Esophagus (tissue), 2 donors: ENCODE data around the gene DLGAP1. TPM values are rescaled to one million over a fixed set of nuclear protein-coding genes. Genes with fewer than 3 reads are reported as not detected.
"Not testable (repeated sequence)": the region's sequence is repeated elsewhere in the genome, so short reads cannot be mapped to it uniquely, and the experiment has no call there.

Experiments
- H3K27ac ChIP-seq, 2 donors: one replicate each; pipeline ENCODE4 v1.5.1; 2013; ENCODE audit warnings: low read depth in 2 of 2, mild to moderate bottlenecking in 2 of 2, inconsistent platforms in 1 of 2, low read length in 1 of 2, moderate library complexity in 1 of 2
- H3K27me3 ChIP-seq, 2 donors: one replicate each; pipeline ENCODE4 v1.6.1; 2013; ENCODE audit warnings: low read length in 2 of 2, control low read depth in 1 of 2, mild to moderate bottlenecking in 1 of 2; ENCODE audit not compliant: insufficient read depth in 2 of 2, control insufficient read depth in 1 of 2
- H3K36me3 ChIP-seq, 2 donors: one replicate each; pipeline ENCODE4 v1.6.1; 2013; ENCODE audit warnings: low read length in 1 of 2; ENCODE audit not compliant: control insufficient read depth in 2 of 2, insufficient read depth in 2 of 2
- H3K4me1 ChIP-seq, 2 donors: one replicate each; pipeline ENCODE4 v1.6.1; 2013; ENCODE audit warnings: low read length in 1 of 2; ENCODE audit not compliant: control insufficient read depth in 2 of 2, insufficient read depth in 2 of 2
- H3K4me3 ChIP-seq, 2 donors: one replicate each; pipeline ENCODE4 v1.5.1; 2013; ENCODE audit warnings: low read length in 2 of 2, mild to moderate bottlenecking in 2 of 2, low read depth in 1 of 2, moderate library complexity in 1 of 2
- H3K9me3 ChIP-seq, 2 donors: one replicate each; pipeline ENCODE4 v1.6.1; 2013; ENCODE audit warnings: mild to moderate bottlenecking in 2 of 2, low read depth in 1 of 2, low read length in 1 of 2, moderate library complexity in 1 of 2; ENCODE audit not compliant: control insufficient read depth in 2 of 2, insufficient read depth in 1 of 2
- WGBS, 2 donors: extraction: QIAGEN DNeasy Blood & Tissue Kit; methylation state at CpG; one replicate each; pipeline ENCODE4 v1.1.7; 2013; 5-methylcytosine and 5-hydroxymethylcytosine counted together
- polyA plus RNA-seq, 2 donors: library from polyadenylated mRNA; stranded (reverse); fragments of 200-250 nt; gene quantifications; one replicate each; pipeline ENCODE4 v1.2.3, GENCODE V29; 2013
- donor health status: healthy with polysubstance abuse.
- donor health status: Bipolar disorder and iron deficiency.

Gene DLGAP1
- polyA plus RNA-seq, 2 donors, result 0.47 to 0.59 TPM

- Histone ChIP-seq H3K4me1 (no peaks in the 10 kb centered on the region), H3K27ac (no peak overlapping the region), H3K36me3 (no peaks in the 10 kb centered on the region), H3K4me3 (no peak overlapping the region), H3K27me3 (no peaks in the 10 kb centered on the region), H3K9me3 (no peaks in the 10 kb centered on the region)
- WGBS, 2 donors, result 74 to 85% methylated on average over 15 of the region's 15 CpGs
Observed at GRCh38 chr18:3655254-3656050, 799.7 kb downstream of the DLGAP1 start.

DNA sequence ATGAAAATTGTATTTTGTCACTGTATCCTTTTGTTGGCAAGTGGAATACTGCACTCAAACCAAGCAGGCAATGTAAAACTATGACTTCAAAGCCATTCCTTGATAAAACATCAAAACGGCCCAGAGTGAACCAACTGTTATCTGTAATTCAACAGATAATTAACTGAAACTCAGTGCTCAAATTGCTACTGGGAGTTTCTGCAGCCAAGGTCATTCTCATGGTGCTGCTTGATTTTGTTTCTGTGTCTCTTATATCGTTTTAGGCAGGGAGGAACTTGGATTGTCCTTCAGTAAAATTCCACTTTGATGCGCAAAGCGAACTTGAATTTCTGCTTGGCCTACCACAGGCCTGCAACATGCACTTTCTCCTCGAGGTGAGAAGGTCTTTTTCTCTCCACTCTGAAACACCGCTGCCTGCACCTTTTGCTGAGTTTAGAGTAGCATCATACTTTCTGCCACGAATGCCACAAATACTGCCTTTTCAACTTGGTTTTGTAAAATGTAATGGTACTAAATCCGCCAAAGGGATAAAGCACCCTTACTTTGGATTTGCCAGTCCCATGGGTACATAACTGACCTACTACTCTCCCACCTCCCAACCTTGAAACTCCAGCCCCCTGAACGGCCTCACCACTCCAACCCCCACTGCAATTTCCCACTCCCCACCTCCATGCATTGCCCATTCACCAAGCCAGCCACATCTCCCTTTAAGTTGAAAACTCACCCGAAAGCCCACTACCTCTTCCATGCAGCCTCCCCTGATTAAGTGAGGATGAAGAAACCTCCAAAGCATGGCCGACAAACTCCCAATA is 800.5 kb downstream of the DLGAP1 start:
- 75 to 85% methylated on average over 11 of the region's 11 CpGs for WGBS, 2 donors
- no peaks in the 10 kb centered on the region for H3K36me3 ChIP-seq
- H3K27ac ChIP-seq, result no peak overlapping the region
- H3K4me1 ChIP-seq, result no peaks in the 10 kb centered on the region
- no peaks in the 10 kb centered on the region for H3K9me3 ChIP-seq
- no peaks in the 10 kb centered on the region for H3K27me3 ChIP-seq
- H3K4me3 ChIP-seq, result no peak overlapping the region

DNA sequence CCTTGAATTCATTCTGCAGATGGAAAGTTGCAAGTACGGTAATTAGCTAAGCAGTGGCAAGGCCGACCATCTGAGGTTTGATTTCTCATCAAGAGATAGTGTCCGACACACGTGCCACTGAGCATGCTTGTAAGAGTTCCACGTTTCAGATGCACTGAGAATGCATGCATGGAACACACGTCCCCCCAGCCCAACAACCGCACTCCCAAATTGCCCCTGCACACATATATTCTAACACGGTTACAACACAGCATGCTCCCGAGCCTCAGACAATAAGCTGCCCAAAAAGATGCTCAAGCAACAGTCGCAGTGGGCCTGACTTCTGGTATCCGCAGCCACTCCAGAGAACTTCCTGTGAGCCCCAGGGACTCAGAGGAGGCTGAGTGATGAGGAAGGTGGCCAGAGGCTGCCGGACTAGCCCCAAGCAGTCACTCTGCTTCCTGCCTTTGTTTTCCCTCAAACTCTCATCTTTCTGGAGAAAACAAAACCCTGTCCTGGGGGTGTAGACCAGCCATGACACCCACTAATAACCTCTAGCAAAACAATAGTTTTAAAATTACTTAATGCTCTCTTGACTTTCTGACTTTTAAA is 801.2 kb downstream of the DLGAP1 start:
- no peaks in the 10 kb centered on the region for H3K4me1 ChIP-seq
- WGBS, 2 donors, result 81 to 90% methylated on average over 12 of the region's 12 CpGs
- H3K27me3 ChIP-seq, result no peaks in the 10 kb centered on the region
- no peaks in the 10 kb centered on the region for H3K36me3 ChIP-seq
- H3K27ac ChIP-seq, result no peak overlapping the region
- no peak overlapping the region for H3K4me3 ChIP-seq
- H3K9me3 ChIP-seq, result no peaks in the 10 kb centered on the region

DNA sequence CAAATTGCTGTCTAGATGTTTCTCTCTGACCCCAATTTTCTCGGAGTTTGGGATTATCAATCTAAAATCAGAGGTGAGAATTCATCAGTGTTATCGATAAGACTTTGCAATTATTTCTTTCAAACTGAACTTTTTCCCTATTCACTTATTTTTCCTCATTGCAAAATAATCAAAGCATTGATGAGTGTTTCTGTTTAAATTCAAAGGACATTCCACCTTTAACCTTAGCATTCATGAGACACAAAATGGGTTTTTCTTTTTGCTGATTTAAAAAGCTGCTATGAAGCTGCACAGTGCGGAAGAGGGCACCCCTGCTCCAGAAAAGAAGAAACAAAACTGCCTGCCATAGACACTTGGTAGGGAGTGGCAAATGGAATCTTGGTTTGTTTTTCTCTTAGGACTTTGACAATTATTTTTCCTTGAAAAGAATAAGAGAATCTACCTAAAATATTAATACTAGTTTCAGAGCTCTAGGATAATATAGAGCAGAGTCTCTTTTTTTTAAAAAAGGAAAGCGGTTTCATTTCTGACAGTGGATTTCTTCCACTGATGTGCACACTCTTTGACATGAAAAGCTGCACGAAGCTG is 801.8 kb downstream of the DLGAP1 start:
- H3K4me3 ChIP-seq, result no peak overlapping the region
- H3K27me3 ChIP-seq, result no peaks in the 10 kb centered on the region
- no peaks in the 10 kb centered on the region for H3K36me3 ChIP-seq
- 80 to 87% methylated on average over 5 of the region's 5 CpGs for WGBS, 2 donors
- H3K9me3 ChIP-seq, result no peaks in the 10 kb centered on the region
- no peaks in the 10 kb centered on the region for H3K4me1 ChIP-seq
- peak overlapping the region in 1 of 2 donors; percentile 45 for H3K27ac ChIP-seq

DNA sequence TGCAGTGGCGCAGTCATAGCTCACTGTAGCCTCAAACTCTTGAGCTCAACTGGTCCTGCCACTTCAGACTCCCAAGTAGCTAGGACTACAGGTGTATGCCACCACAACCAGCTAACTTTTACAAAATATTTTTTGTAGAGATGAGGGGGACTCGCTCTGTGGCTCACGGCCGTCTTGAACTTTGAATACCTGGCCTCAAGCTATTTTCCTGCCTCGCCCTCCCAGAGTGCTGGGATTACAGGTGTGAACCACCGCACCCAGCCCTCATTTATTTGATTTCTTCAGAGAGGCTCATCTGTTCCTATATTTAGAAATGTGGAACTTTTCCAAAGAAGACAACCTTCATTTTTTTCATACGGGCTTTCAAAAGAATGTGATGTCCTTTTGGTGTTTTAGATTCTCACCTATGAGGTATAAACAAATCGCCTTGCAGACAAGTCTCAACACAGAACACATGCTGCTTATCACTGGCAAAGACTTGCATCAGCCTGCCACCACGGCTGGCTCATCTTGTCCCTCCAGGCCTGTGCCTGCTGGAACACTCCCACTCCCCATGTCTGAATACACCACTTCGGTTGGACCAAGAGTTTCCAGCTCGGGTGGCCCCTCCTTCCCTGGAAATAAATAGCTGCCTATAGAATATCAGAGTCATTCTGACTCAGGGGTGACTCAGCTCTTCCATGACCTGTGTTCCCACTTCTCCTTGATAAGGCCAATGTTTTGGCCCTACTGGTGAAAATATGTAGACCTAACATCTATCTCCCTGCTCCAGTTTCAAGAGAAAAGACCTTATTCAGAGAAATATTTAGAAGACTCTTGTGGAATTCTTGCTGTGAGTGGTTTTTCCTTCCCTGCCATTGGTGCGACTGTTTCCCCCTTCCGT is 802.5 kb downstream of the DLGAP1 start:
- peak overlapping the region; percentile 45 to 71 for H3K27ac ChIP-seq
- H3K27me3 ChIP-seq, result no peaks in the 10 kb centered on the region
- no peaks in the 10 kb centered on the region for H3K36me3 ChIP-seq
- H3K9me3 ChIP-seq, result no peaks in the 10 kb centered on the region
- H3K4me3 ChIP-seq, result no peak overlapping the region
- no peaks in the 10 kb centered on the region for H3K4me1 ChIP-seq
- 51 to 59% methylated on average over 13 of the region's 13 CpGs for WGBS, 2 donors

GRCh38 chr18:3651266-3651665 is 803.8 kb downstream of the DLGAP1 start:
- no peak overlapping the region for H3K27ac ChIP-seq
- H3K27me3 ChIP-seq, result no peaks in the 10 kb centered on the region
- H3K4me1 ChIP-seq, result no peaks in the 10 kb centered on the region
- H3K4me3 ChIP-seq, result no peak overlapping the region
- 85 to 86% methylated on average over 9 of the region's 9 CpGs for WGBS, 2 donors
- H3K36me3 ChIP-seq, result no peaks in the 10 kb centered on the region
- H3K9me3 ChIP-seq, result no peaks in the 10 kb centered on the region

DNA sequence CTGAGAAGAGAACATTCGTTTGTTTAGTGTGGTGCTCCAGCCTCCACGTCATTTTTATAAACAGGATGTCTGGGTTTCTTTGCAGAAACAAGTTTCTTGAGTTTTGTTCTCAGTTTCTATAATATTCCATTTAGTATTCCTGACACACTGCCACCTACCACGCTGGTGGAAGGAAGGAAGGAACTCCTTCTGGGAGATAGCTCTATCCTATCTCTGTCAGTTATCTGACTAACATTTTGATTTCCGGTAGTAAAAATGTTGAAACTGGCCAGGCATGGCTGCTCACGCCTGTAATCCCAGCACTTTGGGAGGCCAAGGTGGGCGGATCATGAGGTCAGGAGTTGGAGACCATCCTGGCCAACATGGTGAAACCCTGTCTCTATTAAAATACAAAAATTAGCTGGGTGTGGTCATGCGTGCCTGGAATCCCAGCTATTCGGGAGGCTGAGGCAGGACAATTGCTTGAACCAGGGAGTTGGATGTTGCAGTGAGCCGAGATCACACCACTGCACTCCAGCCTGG is 804.5 kb downstream of the DLGAP1 start:
- not testable (repeated sequence) for H3K36me3 ChIP-seq, H3K4me3 ChIP-seq, H3K4me1 ChIP-seq, H3K9me3 ChIP-seq, H3K27ac ChIP-seq, H3K27me3 ChIP-seq
- 67 to 75% methylated on average over 9 of the region's 9 CpGs for WGBS, 2 donors

DNA sequence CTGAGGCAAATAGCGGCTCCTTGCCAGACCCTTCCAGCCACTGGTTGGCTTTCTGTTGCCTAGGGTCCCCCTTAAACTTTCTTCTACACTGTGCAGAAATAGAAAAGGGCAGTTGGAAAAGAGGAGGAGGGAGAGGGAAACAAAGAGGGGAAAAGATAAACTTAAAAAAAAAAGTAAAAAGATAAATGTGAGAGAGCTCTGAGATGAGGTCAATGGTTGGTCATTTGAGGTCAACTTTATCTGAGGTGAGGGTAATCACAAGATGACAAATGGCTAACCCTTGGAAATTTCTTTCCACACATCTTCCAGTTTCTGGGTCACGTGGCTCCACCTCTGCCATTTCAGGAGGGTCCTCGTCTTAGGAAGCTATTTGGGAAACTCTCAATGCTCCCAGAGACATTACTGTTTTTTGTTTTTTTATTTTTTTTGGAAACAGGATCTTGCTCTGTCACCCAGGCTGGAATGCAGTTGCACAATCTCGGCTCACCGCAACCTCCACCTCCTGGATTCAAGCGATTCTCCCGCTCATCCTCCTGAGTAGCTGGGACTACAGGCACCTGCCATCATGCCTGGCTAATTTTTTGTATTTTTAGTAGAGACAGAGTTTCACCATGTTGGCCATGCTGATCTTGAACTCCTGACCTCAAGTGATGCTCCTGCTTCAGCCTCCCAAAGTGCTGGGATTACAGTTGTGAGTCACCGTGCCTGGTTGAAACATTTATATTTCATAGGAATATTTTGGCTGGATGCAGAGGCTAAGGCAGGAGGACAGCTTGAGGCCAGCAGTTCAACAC is 805.3 kb downstream of the DLGAP1 start:
- 83 to 84% methylated on average over 8 of the region's 8 CpGs for WGBS, 2 donors
- Histone ChIP-seq H3K4me1 (no peaks in the 10 kb centered on the region), H3K36me3 (no peaks in the 10 kb centered on the region), H3K27me3 (no peaks in the 10 kb centered on the region), H3K9me3 (no peaks in the 10 kb centered on the region), H3K4me3 (no peak overlapping the region), H3K27ac (no peak overlapping the region)
